ENCODE measurements around the gene MISP.

Gene MISP

DNA sequence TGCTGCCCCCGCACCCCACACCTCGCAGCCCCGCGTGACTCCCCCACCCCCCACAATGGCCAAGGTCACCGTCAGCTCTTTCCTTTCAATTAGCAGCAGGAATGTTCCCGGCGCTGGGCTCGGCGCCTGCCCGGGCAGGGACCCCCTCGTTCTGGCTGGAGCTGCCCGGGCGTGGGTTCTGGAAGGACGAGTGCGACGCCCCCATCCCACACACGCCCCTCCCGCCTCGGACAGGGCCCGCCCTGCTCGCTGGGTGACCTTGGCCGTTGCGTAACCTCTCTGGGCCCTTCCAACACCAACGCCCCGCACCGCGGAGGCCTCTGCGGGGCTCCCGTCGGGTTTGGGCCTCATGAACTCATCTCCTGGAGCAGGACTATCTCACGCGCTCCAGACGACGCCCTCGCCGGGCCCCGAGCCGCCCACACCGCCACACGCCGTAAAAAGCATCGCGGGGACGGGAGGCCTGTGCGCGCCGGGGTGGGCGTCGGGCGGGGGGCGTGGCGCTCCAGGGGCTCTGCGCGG lies 31.9 kb upstream of the MISP start:
- no peak for TF ChIP-seq CTCF (IDR thresholded peaks at IDR 0.05; ENCODE audit: low read depth, low read length, missing control alignments)
- in situ Hi-C loops (cut with HindIII; ENCODE audit: low sequenced_read_pairs) = no loop called here
- no peak overlapping the region for H3K4me3 ChIP-seq (ENCODE audit: low read depth, low read length)
- no peak for DNase-seq (ENCODE audit: low read depth)

- H3K4me3 ChIP-seq (ENCODE audit: low read depth, low read length) = no peak overlapping the region
- in situ Hi-C loops (cut with HindIII; ENCODE audit: low sequenced_read_pairs) = no loop called here
- no peak for TF ChIP-seq CTCF (IDR thresholded peaks at IDR 0.05; ENCODE audit: low read depth, low read length, missing control alignments)
- no peak for DNase-seq (ENCODE audit: low read depth)
Measured at GRCh38 chr19:719636-720344, 31.1 kb upstream of the MISP start.

DNA sequence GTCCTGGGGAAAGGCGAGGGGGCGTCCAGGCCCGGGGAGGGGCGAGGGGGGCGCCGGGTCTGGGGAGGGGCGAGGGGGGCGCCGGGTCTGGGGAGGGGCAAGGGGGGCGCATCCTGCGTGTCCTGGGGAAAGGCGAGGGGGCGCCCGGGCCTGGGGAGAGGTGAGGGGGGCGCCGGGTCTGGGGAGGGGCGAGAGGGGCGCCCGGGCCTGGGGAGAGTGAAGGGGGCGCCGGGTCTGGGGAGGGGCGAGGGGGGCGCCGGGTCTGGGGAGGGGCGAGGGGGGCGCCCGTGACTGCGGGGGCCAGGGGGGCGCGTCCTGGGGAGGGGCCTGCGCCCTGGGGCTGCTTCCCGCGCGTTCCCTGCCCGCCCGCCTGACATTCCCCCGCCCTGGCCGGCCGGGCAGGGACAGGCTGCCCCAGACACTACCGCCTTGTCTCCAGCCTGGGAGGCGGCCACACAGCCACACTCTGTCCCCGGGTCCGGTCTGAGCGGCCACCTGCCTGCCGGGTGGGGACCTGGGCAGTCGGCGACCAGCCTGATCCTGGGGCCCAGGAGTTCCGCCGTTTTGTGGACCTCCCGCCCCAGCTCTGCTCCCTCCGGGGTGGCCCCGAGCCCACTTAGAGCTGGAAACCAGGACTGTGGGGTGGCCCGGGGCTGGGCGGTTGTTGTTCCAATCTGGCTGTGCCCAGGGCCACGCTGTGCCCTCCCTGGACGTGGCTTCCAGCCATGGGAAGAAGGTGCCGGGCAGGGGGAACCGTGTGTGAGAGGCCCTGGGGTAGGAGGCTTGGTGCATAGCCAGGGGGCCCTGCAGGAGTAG lies 30.4 kb upstream of the MISP start:
- no peak for DNase-seq (ENCODE audit: low read depth)
- in situ Hi-C loops (cut with HindIII; ENCODE audit: low sequenced_read_pairs) = no loop called here

DNA sequence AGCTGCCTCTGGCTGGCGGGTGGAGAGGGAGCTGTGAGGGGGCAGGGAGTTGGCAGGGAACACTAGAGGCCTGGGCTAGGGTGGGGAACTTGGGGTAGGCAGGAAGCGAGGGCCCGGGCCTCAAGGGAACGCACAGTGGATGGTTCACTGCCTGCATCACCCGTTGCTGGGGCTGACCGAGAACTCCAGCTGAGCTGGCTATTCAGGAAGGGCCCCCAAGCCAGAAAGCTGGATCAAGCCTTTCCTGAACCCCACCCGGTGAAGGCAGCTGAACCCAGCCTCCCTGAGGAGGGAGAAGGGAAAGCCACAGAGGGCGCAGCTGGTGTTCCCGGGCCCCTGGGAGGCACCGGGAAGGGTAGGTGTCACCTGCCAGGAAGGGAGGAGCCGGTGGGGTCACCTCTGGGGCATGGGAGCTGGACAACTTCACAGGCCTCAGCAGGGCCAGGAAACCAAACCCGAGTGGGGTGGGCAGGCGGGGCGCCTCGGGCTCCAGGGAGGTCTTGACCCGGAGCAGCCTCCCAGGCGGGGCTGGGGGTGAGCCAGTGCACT lies 28.3 kb upstream of the MISP start:
- H3K4me3 ChIP-seq (ENCODE audit: low read depth, low read length) = no peak overlapping the region
- in situ Hi-C loops (cut with HindIII; ENCODE audit: low sequenced_read_pairs) = no loop called here
- DNase-seq (ENCODE audit: low read depth) = no peak
- no peak for TF ChIP-seq CTCF (IDR thresholded peaks at IDR 0.05; ENCODE audit: low read depth, low read length, missing control alignments)

More for the DNA sequence above, 30.4 kb upstream of the MISP start:
- H3K4me3 ChIP-seq (ENCODE audit: low read depth, low read length) = no peak overlapping the region
- no peak for TF ChIP-seq CTCF (IDR thresholded peaks at IDR 0.05; ENCODE audit: low read depth, low read length, missing control alignments)

DNA sequence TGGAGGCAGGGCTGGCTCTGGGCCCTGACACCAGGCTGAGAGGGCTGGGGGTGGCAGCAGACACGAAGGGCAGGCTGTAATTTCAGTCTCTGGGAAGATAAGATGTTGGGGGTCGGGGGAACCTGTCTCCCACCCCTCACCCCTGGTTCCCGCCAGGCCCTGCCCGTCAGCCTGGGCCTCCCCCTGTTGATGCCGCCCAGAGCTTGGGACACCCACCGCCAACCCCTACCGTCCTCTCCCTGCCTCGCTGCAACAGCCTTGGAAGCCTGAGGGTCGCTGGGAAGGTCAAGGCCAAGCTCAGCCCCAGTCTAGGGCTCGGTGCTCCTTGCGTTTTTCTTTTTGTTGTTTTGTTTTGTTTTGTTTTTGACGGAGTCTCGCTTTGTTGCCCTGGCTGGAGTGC lies 27.7 kb upstream of the MISP start:
- DNase-seq (ENCODE audit: low read depth) = no peak
- H3K4me3 ChIP-seq (ENCODE audit: low read depth, low read length) = no peak overlapping the region
- in situ Hi-C loops (cut with HindIII; ENCODE audit: low sequenced_read_pairs) = no loop called here
- no peak for TF ChIP-seq CTCF (IDR thresholded peaks at IDR 0.05; ENCODE audit: low read depth, low read length, missing control alignments)

- H3K4me3 ChIP-seq (ENCODE audit: low read depth, low read length) = no peak overlapping the region
- TF ChIP-seq CTCF (IDR thresholded peaks at IDR 0.05; ENCODE audit: low read depth, low read length, missing control alignments) = no peak
- no peak for DNase-seq (ENCODE audit: low read depth)
- in situ Hi-C loops (cut with HindIII; ENCODE audit: low sequenced_read_pairs) = no loop called here
Measured at GRCh38 chr19:723714-724113, 27.2 kb upstream of the MISP start.
